Endothelial cell of umbilical vein (primary cell): ENCODE data around the gene PLEKHG5.
"Not testable (repeated sequence)": the region's sequence is repeated elsewhere in the genome, so short reads cannot be mapped to it uniquely, and the experiment has no call there.

Experiments
- CTCF ChIP-seq, 2 donors: IDR thresholded peaks; 1 replicate in 1 of 2; 2 replicates in 1 of 2; pipeline ENCODE4 v1.5.1; 2011; ENCODE audit warnings: low read length in 2 of 2, mild to moderate bottlenecking in 2 of 2, moderate library complexity in 2 of 2, control low read depth in 1 of 2, inconsistent platforms in 1 of 2, low read depth in 1 of 2; ENCODE audit not compliant: insufficient read depth in 1 of 2; ENCODE audit errors: extremely low read depth in 1 of 2
- EZH2 ChIP-seq: IDR thresholded peaks from 2 replicates; pipeline ENCODE4 v1.6.1; 2012; ENCODE audit warnings: borderline replicate concordance, low read depth, mild to moderate bottlenecking, moderate library complexity, low read length, inconsistent platforms; ENCODE audit not compliant: severe bottlenecking
- GATA2 ChIP-seq: IDR thresholded peaks from 2 replicates; pipeline ENCODE4 v1.7.0; 2011; ENCODE audit warnings: low read depth, mild to moderate bottlenecking, moderate library complexity, mixed read lengths, low read length; ENCODE audit not compliant: insufficient read length, insufficient read depth
- JUN ChIP-seq: IDR thresholded peaks from 2 replicates; pipeline ENCODE4 v1.6.1; 2011; ENCODE audit warnings: borderline replicate concordance, low read depth; ENCODE audit not compliant: insufficient read length, insufficient read depth
- POLR2A ChIP-seq: IDR thresholded peaks from 2 replicates; pipeline ENCODE4 v1.6.1; 2012; ENCODE audit warnings: low read depth, mild to moderate bottlenecking, control low read depth, low read length
- POLR2AphosphoS5 ChIP-seq: IDR thresholded peaks from 2 replicates; pipeline ENCODE4 v1.6.1; 2012; ENCODE audit warnings: low read depth, mild to moderate bottlenecking, control low read depth, low read length, moderate library complexity; ENCODE audit not compliant: insufficient read depth

DNA sequence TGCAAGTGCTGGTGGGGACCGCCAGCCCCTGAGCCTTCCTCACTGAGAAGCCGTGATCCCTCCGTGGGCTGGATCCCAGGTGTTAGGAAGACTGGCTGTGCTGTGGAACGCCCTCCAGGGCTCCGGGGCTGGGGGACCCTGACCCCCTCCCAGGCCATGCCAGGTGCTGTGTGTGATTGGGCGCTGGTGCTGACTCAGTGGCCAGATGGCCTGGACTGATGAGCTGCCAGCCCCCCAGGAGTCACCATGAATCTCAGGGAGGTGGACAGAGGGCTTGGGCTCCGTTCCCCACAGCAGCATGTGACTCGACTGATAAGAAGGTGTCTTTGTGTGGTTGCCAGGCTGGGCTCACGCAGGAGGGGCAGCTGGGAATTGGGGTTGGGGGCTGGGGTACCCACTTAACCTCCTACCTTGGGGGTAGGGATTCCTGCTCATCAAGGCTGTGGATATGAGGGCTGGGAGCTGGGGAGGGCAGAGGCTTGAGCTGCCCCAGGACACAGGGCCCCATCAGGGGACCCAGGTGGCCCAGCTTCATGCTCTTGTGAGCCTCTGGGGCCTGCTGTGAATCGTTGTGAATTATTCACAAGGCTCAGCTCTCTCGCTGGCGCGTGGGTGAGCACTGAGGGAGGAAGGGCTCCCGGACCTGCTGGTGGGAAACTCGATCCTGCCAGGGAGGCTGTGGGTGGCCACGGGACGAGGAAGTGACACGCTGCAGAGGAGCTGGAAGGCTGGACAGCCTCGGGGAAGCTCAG, 61.6 kb downstream of the PLEKHG5 start:
- not testable (repeated sequence) for TF ChIP-seq EZH2; CTCF (IDR thresholded peaks at IDR 0.05; ENCODE audit: extremely low read depth in 1 of 2, insufficient read depth in 1 of 2, low read depth in 1 of 2, low read length in 2 of 2); POLR2A; JUN; GATA2; POLR2AphosphoS5
